ENCODE measurements around the gene MICAL2. TPM values are rescaled to one million over a fixed set of nuclear protein-coding genes. Genes with fewer than 3 reads are reported as not detected.

Gene MICAL2
- total RNA-seq, 1 donor from 2014 or later: 237 TPM

DNA sequence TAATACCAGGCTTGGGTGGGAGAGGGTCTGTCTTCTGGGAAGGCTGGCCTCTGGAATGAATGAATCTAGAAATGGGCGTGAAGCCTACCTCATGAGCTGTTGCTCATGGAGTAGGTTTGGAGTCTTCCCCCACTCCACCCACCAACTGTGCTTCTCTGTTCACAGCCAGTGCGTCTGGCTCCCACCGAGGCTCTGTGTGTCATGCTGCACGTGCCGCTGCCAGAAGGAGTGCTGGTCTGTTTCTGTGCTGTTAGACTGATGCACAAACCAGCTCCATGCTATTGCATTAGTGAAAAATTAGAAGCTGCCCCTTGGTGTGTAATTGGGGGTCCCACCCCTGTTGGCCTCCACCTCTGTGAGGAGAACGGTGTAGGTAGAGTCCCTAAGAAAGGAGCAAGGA, 134.7 kb downstream of the MICAL2 start:
- no peaks in the 10 kb centered on the region for H3K9me3 ChIP-seq
- no peaks in the 10 kb centered on the region for H3K27me3 ChIP-seq
- intact Hi-C loops (cut with DNase I): no loop called here
- no peak overlapping the region for H3K4me3 ChIP-seq
- peaks cover 44 to 81% of the 10 kb centered on the region in 2 donors for H3K4me1 ChIP-seq
- TF ChIP-seq, protein P1, sequence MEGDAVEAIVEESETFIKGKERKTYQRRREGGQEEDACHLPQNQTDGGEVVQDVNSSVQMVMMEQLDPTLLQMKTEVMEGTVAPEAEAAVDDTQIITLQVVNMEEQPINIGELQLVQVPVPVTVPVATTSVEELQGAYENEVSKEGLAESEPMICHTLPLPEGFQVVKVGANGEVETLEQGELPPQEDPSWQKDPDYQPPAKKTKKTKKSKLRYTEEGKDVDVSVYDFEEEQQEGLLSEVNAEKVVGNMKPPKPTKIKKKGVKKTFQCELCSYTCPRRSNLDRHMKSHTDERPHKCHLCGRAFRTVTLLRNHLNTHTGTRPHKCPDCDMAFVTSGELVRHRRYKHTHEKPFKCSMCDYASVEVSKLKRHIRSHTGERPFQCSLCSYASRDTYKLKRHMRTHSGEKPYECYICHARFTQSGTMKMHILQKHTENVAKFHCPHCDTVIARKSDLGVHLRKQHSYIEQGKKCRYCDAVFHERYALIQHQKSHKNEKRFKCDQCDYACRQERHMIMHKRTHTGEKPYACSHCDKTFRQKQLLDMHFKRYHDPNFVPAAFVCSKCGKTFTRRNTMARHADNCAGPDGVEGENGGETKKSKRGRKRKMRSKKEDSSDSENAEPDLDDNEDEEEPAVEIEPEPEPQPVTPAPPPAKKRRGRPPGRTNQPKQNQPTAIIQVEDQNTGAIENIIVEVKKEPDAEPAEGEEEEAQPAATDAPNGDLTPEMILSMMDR (IDR thresholded peaks at IDR 0.05): no peak
- H3K27ac ChIP-seq: peak overlapping the region; percentile 94 to 98
- H3K36me3 ChIP-seq: peaks cover 73 to 89% of the 10 kb centered on the region in 2 donors
- DNase-seq (ENCODE audit: low spot score in 2 of 2): no peak

- intact Hi-C loops (cut with DNase I): no loop called here
- Histone ChIP-seq H3K27me3 (no peaks in the 10 kb centered on the region), H3K4me3 (no peak overlapping the region), H3K36me3 (peaks cover 72 to 89% of the 10 kb centered on the region in 2 donors), H3K27ac (peak overlapping the region; percentile 94 to 98), H3K9me3 (no peaks in the 10 kb centered on the region), H3K4me1 (peaks cover 44 to 76% of the 10 kb centered on the region in 2 donors)
- no peak for DNase-seq (ENCODE audit: low spot score in 2 of 2)
- TF ChIP-seq, protein P1 (IDR thresholded peaks at IDR 0.05): no peak
These were observed 135.2 kb downstream of the MICAL2 start for GRCh38 chr11:12245549-12246016.

GRCh38 chr11:12246147-12246546, 135.8 kb downstream of the MICAL2 start:
- Histone ChIP-seq H3K9me3 (no peaks in the 10 kb centered on the region), H3K36me3 (peaks cover 72 to 89% of the 10 kb centered on the region in 2 donors), H3K27me3 (no peaks in the 10 kb centered on the region), H3K4me1 (peaks cover 44 to 70% of the 10 kb centered on the region in 2 donors), H3K27ac (peak overlapping the region; percentile 94 to 98), H3K4me3 (no peak overlapping the region)
- TF ChIP-seq, protein P1 (IDR thresholded peaks at IDR 0.05): no peak
- no peak for DNase-seq (ENCODE audit: low spot score in 2 of 2)
- intact Hi-C loops (cut with DNase I): no loop called here

DNA sequence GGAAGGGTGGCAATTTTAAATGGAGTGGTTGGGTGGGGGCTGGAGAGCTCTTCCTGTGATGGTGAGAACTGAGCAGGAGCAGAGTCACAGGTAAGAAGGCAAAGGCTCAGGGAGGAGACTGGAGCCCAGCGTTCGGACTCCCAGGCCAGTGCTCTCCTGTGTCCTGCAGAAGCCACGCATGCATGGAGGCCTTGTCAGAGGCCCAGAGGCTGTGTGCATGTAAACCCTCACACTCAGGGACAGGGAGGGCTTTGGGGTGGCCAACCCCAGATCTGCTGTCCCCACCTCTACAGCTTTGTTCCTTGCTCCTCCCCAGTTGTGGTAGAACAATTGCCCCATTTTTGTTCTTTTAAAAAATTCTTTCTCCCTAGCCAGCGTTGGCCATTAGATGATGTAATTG, 136.6 kb downstream of the MICAL2 start:
- intact Hi-C loops (cut with DNase I): no loop called here

GRCh38 chr11:12247543-12248254, 137.3 kb downstream of the MICAL2 start:
- H3K27me3 ChIP-seq: no peaks in the 10 kb centered on the region
- DNase-seq (ENCODE audit: low spot score in 2 of 2): no peak
- peak overlapping the region; percentile 68 to 94 for H3K27ac ChIP-seq
- intact Hi-C loops (cut with DNase I): no loop called here
- TF ChIP-seq, protein P1 (IDR thresholded peaks at IDR 0.05): no peak
- no peak overlapping the region for H3K4me3 ChIP-seq
- H3K4me1 ChIP-seq: peaks cover 34 to 55% of the 10 kb centered on the region in 2 donors
- peaks cover 71 to 88% of the 10 kb centered on the region in 2 donors for H3K36me3 ChIP-seq
- H3K9me3 ChIP-seq: no peaks in the 10 kb centered on the region

More for the DNA sequence above, 136.6 kb downstream of the MICAL2 start:
- Histone ChIP-seq H3K36me3 (peaks cover 72 to 88% of the 10 kb centered on the region in 2 donors), H3K9me3 (no peaks in the 10 kb centered on the region), H3K27me3 (no peaks in the 10 kb centered on the region), H3K4me3 (no peak overlapping the region), H3K27ac (peak overlapping the region; percentile 94 to 98), H3K4me1 (peaks cover 41 to 62% of the 10 kb centered on the region in 2 donors)
- DNase-seq (ENCODE audit: low spot score in 2 of 2): no peak
- TF ChIP-seq, protein P1 (IDR thresholded peaks at IDR 0.05): no peak

All from ascending aorta (tissue), 2 donors.